ENCODE data around the gene NOVA2. TPM values are rescaled to one million over a fixed set of nuclear protein-coding genes. Genes with fewer than 3 reads are reported as not detected.

Gene NOVA2
- total and polyA plus RNA-seq, 2 donors (not counting 3 experiments of a cell fraction or from before 2014, with no cell fraction given) = 5.6 to 34.2 TPM

- H3K79me2 ChIP-seq (ENCODE audit: control insufficient read depth, insufficient read depth, low read length) = peaks cover 4% of the 10 kb centered on the region
- no peak overlapping the region for H3K9ac ChIP-seq (replicated peaks; ENCODE audit: extremely low read depth, insufficient read depth, low read length)
- peaks cover 18% of the 10 kb centered on the region for H3K4me1 ChIP-seq (ENCODE audit: control insufficient read depth, extremely low read depth, insufficient read depth, low read length)
- H4K20me1 ChIP-seq (replicated peaks; ENCODE audit: control insufficient read depth, extremely low read depth, insufficient read depth, low read length) = no peaks in the 10 kb centered on the region
- peaks cover 0 to 8% of the 10 kb centered on the region in 2 experiments for H3K36me3 ChIP-seq (ENCODE audit: control insufficient read depth in 2 of 2, extremely low read depth in 1 of 2, insufficient read depth in 2 of 2, low read length in 2 of 2)
- no peak overlapping the region for H2AFZ ChIP-seq (ENCODE audit: low read depth, low read length)
- no peak overlapping the region for H3K27ac ChIP-seq (ENCODE audit: insufficient read depth, low read depth, low read length)
- CTCF ChIA-PET = interaction anchor here (0.6 kb wide), 1 partner anchor 18 kb away, joined by 3 read pairs; no protein-coding TSS in a partner anchor
- H3K4me3 ChIP-seq (replicated peaks in 1 of 3; ENCODE audit: insufficient read depth in 1 of 3, low read depth in 1 of 3, low read length in 3 of 3) = no peak overlapping the region
- TF ChIP-seq POLR2A (IDR thresholded peaks at IDR 0.05; ENCODE audit: low read depth, low read length) (no peak), FOS (IDR thresholded peaks at IDR 0.05; ENCODE audit: borderline replicate concordance, insufficient read depth, low read length) (no peak), MYC (IDR thresholded peaks at IDR 0.05; ENCODE audit: low read depth, low read length) (no peak), GATA2 (IDR thresholded peaks at IDR 0.05; ENCODE audit: insufficient read depth, insufficient read length, low read depth, low read length) (no peak), JUN (IDR thresholded peaks at IDR 0.05; ENCODE audit: borderline replicate concordance, insufficient read depth, insufficient read length, low read depth) (no peak), POLR2AphosphoS5 (IDR thresholded peaks at IDR 0.05; ENCODE audit: insufficient read depth, low read depth, low read length) (no peak), EZH2 (IDR thresholded peaks at IDR 0.05; ENCODE audit: borderline replicate concordance, low read depth, low read length, severe bottlenecking) (no peak)
- TF ChIP-seq, protein P1, sequence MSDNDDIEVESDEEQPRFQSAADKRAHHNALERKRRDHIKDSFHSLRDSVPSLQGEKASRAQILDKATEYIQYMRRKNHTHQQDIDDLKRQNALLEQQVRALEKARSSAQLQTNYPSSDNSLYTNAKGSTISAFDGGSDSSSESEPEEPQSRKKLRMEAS (IDR thresholded peaks at IDR 0.05; ENCODE audit: insufficient read depth, insufficient read length) = no peak
- TF ChIP-seq, protein P2, sequence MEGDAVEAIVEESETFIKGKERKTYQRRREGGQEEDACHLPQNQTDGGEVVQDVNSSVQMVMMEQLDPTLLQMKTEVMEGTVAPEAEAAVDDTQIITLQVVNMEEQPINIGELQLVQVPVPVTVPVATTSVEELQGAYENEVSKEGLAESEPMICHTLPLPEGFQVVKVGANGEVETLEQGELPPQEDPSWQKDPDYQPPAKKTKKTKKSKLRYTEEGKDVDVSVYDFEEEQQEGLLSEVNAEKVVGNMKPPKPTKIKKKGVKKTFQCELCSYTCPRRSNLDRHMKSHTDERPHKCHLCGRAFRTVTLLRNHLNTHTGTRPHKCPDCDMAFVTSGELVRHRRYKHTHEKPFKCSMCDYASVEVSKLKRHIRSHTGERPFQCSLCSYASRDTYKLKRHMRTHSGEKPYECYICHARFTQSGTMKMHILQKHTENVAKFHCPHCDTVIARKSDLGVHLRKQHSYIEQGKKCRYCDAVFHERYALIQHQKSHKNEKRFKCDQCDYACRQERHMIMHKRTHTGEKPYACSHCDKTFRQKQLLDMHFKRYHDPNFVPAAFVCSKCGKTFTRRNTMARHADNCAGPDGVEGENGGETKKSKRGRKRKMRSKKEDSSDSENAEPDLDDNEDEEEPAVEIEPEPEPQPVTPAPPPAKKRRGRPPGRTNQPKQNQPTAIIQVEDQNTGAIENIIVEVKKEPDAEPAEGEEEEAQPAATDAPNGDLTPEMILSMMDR (IDR thresholded peaks at IDR 0.05; ENCODE audit: extremely low read depth in 1 of 2, insufficient read depth in 1 of 2, low read depth in 1 of 2, low read length in 2 of 2) = no peak
- H3K4me2 ChIP-seq (ENCODE audit: insufficient read depth, low read length) = no peak overlapping the region
- DNase-seq (ENCODE audit: low read depth, low spot score) (no peak), FAIRE-seq (no peak)
- dilution Hi-C loops (cut with MboI; ENCODE audit: extremely low pct_ligation_motif_present, low sequenced_read_pairs) (no loop called here), intact Hi-C loops (cut with micrococcal nuclease) (no loop called here)
- H3K9me3 ChIP-seq (replicated peaks; ENCODE audit: control insufficient read depth, insufficient read depth, low read length) = no peaks in the 10 kb centered on the region
- H3K9me1 ChIP-seq (replicated peaks; ENCODE audit: control insufficient read depth, extremely low read depth, insufficient read depth, low read length) = no peaks in the 10 kb centered on the region
- POLR2A ChIA-PET = no interaction called here
- H3K27me3 ChIP-seq (ENCODE audit: control insufficient read depth in 2 of 2, insufficient read depth in 2 of 2, low read length in 2 of 2) = no peaks in the 10 kb centered on the region
- BruUV-seq (replicated peaks) = no TSS peak
Measured at GRCh38 chr19:45967246-45967645, 6.4 kb downstream of the NOVA2 start.
